Measurements from ENCODE around the gene SEC14L5.

DNA sequence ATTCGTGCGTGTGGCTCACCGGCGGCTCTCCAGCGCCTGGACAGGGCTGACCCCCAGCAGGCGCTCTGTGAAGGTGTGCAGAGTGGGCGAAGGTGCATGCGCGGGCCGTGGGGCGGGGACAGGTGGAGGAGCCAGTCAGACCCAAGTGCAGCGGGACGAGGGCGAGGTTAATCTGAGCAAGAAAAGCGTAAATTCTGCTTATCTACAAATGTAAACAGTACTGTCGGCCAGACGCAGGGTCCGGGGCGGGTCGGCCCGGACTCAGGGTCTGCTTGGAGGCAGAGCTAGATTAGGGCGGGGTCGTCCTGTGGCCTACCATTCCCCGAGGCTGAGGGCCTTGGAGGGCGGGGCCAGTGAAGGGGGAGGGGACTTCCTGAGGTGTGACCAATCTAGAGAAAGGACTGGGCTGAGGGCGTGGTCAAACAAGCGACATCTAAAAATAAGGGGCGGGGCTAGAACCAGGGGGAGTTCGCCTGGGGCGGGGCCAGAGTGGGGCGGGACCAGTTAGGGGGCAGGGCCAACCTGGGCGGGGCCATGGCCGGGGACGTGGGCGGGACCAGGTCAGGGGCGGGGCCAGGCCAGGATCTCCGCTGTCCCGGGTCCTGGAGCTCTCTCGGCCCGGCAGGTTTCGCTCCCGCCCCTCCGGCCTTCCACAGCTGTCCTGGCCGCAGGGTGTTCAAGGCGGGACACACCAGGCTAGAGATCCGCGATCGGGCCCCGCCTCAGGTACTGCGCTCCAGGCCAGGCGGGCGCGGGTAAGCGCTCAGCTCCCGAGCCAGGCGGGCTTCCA is at the start of gene SEC14L5:
- TF ChIP-seq POLR2A (IDR thresholded peaks at IDR 0.05; ENCODE audit: low read depth, low read length): no peak
- no peak for TF ChIP-seq CTCF (IDR thresholded peaks at IDR 0.05; ENCODE audit: extremely low read depth in 1 of 2, insufficient read depth in 1 of 2, low read depth in 1 of 2, low read length in 2 of 2)
- TF ChIP-seq EZH2 (IDR thresholded peaks at IDR 0.05; ENCODE audit: borderline replicate concordance, low read depth, low read length, severe bottlenecking): no peak
- no peak for TF ChIP-seq JUN (IDR thresholded peaks at IDR 0.05; ENCODE audit: borderline replicate concordance, insufficient read depth, insufficient read length, low read depth)
- no peak for TF ChIP-seq POLR2AphosphoS5 (IDR thresholded peaks at IDR 0.05; ENCODE audit: insufficient read depth, low read depth, low read length)
- no peak for TF ChIP-seq GATA2 (IDR thresholded peaks at IDR 0.05; ENCODE audit: insufficient read depth, insufficient read length, low read depth, low read length)
- no peak for TF ChIP-seq MAX (IDR thresholded peaks at IDR 0.05; ENCODE audit: insufficient read depth, insufficient read length)
- TF ChIP-seq FOS (IDR thresholded peaks at IDR 0.05; ENCODE audit: borderline replicate concordance, insufficient read depth, low read length): no peak
- no peak for TF ChIP-seq MYC (IDR thresholded peaks at IDR 0.05; ENCODE audit: low read depth, low read length)

Data from endothelial cell of umbilical vein (primary cell).